Loucy (cell line): Measurements from ENCODE around the gene SPOCK1.

Experiments used
- H2AFZ ChIP-seq: fragments of 200-600 bp; sonication (generic); 2 replicates; pipeline ENCODE4 v1.6.0; 2016; ENCODE audit warnings: antibody characterized with exemption, mild to moderate bottlenecking, low read length, moderate library complexity
- H3F3A ChIP-seq: fragments of 200-600 bp; 2 replicates; pipeline ENCODE4 v1.6.0; 2016; ENCODE audit warnings: antibody characterized with exemption, low read depth, mild to moderate bottlenecking
- H3K27me3 ChIP-seq: fragments of 200-600 bp; sonication (generic); 2 replicates; pipeline ENCODE4 v1.6.1; 2014; ENCODE audit warnings: low read length, mild to moderate bottlenecking; ENCODE audit not compliant: insufficient read depth, poor library complexity, severe bottlenecking
- H3K36me3 ChIP-seq: fragments of 200-600 bp; sonication (generic); 2 replicates; pipeline ENCODE4 v1.6.1; 2016; ENCODE audit warnings: low read length; ENCODE audit not compliant: insufficient read depth
- H3K4me1 ChIP-seq: fragments of 200-600 bp; sonication (generic); 2 replicates; pipeline ENCODE4 v1.5.1; 2014; ENCODE audit warnings: low read length, mild to moderate bottlenecking; ENCODE audit not compliant: insufficient read depth, poor library complexity, severe bottlenecking
- H3K4me2 ChIP-seq: fragments of 200-600 bp; sonication (generic); 2 replicates; pipeline ENCODE4 v1.6.0; 2014; ENCODE audit warnings: antibody characterized with exemption, low read length, low read depth, mild to moderate bottlenecking; ENCODE audit not compliant: poor library complexity, severe bottlenecking
- H3K4me3 ChIP-seq: fragments of 200-600 bp; sonication (generic); 2 replicates; pipeline ENCODE4 v1.5.1; 2014; ENCODE audit warnings: low read length, mild to moderate bottlenecking, mixed read lengths; ENCODE audit not compliant: poor library complexity, severe bottlenecking
- H3K79me2 ChIP-seq: fragments of 200-600 bp; sonication (generic); 2 replicates; pipeline ENCODE4 v1.6.1; 2014; ENCODE audit warnings: low read length; ENCODE audit not compliant: insufficient read depth
- H3K9ac ChIP-seq: fragments of 200-600 bp; sonication (generic); 2 replicates; pipeline ENCODE4 v1.6.0; 2014; ENCODE audit warnings: mild to moderate bottlenecking, low read depth, low read length, moderate library complexity; ENCODE audit not compliant: poor library complexity, severe bottlenecking
- H3K9me2 ChIP-seq: fragments of 200-600 bp; sonication (generic); replicated peaks from 2 replicates; pipeline ENCODE4 v1.6.1; 2016; ENCODE audit warnings: low read depth, low read length, mixed read lengths
- H3K9me3 ChIP-seq: fragments of 200-600 bp; sonication (generic); 2 replicates; pipeline ENCODE4 v1.6.1; 2014; ENCODE audit warnings: mild to moderate bottlenecking, antibody characterized with exemption, low read length, low read depth; ENCODE audit not compliant: insufficient read depth
- H4K20me1 ChIP-seq: fragments of 200-600 bp; sonication (generic); 2 replicates; pipeline ENCODE4 v1.6.0; 2014; ENCODE audit warnings: antibody characterized with exemption, low read length, mild to moderate bottlenecking; ENCODE audit not compliant: insufficient read depth, poor library complexity, severe bottlenecking
- EZH2phosphoT487 ChIP-seq: fragments of 200-600 bp; IDR thresholded peaks from 2 replicates; pipeline ENCODE4 v1.6.1; 2018; ENCODE audit warnings: antibody characterized with exemption, mild to moderate bottlenecking, moderate library complexity, borderline replicate concordance
- TF ChIP-seq, protein P1 (sequence below): fragments of 200-600 bp; sonication (generic); conservative IDR thresholded peaks from 2 replicates; pipeline ENCODE4 v1.5.1; 2014; ENCODE audit warnings: mild to moderate bottlenecking, antibody characterized with exemption, low read length

SPOCK1 gene

GRCh38 chr5:137186759-137187461, 312.2 kb downstream of the SPOCK1 start:
- Histone ChIP-seq H3K4me1 (no peaks in the 10 kb centered on the region), H3F3A (no peaks in the 10 kb centered on the region), H3K79me2 (no peaks in the 10 kb centered on the region), H4K20me1 (no peaks in the 10 kb centered on the region), H3K9me3 (no peaks in the 10 kb centered on the region), H3K4me2 (no peak overlapping the region), H2AFZ (no peak overlapping the region), H3K4me3 (no peak overlapping the region), H3K36me3 (no peaks in the 10 kb centered on the region), H3K27me3 (no peaks in the 10 kb centered on the region), H3K9ac (no peak overlapping the region), H3K9me2 (no peaks in the 10 kb centered on the region)
- TF ChIP-seq, protein P1, sequence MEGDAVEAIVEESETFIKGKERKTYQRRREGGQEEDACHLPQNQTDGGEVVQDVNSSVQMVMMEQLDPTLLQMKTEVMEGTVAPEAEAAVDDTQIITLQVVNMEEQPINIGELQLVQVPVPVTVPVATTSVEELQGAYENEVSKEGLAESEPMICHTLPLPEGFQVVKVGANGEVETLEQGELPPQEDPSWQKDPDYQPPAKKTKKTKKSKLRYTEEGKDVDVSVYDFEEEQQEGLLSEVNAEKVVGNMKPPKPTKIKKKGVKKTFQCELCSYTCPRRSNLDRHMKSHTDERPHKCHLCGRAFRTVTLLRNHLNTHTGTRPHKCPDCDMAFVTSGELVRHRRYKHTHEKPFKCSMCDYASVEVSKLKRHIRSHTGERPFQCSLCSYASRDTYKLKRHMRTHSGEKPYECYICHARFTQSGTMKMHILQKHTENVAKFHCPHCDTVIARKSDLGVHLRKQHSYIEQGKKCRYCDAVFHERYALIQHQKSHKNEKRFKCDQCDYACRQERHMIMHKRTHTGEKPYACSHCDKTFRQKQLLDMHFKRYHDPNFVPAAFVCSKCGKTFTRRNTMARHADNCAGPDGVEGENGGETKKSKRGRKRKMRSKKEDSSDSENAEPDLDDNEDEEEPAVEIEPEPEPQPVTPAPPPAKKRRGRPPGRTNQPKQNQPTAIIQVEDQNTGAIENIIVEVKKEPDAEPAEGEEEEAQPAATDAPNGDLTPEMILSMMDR, result no peak

DNA sequence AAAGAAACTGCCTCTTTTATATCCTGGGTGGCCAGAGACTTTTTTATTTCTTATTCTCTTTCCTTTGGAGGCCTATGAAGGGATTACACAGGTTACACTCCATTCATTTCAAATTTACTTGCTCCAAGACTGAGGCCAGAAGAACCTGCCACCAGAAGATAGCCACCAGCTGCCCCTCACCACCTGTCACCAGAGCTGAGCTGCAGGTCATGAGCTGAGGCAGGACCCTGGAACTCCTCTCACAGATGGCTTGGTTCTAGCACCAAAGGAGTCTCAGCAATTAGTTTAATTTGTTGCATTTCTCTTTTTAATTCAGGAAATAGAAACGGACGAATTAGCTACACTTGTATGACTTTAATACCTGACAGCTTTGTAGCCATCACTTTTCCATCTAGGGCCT, 313.9 kb downstream of the SPOCK1 start:
- Histone ChIP-seq H3K4me1 (no peaks in the 10 kb centered on the region), H3K36me3 (no peaks in the 10 kb centered on the region), H3K9me3 (no peaks in the 10 kb centered on the region), H3K4me3 (no peak overlapping the region), H3K79me2 (no peaks in the 10 kb centered on the region), H3K4me2 (no peak overlapping the region), H3F3A (no peaks in the 10 kb centered on the region), H3K9me2 (no peaks in the 10 kb centered on the region), H2AFZ (no peak overlapping the region), H3K9ac (no peak overlapping the region), H4K20me1 (no peaks in the 10 kb centered on the region), H3K27me3 (no peaks in the 10 kb centered on the region)
- TF ChIP-seq, protein P1, result no peak
- TF ChIP-seq EZH2phosphoT487, result no peak

- TF ChIP-seq EZH2phosphoT487, result no peak
- TF ChIP-seq, protein P1, result no peak
- H3K4me1 ChIP-seq, result no peaks in the 10 kb centered on the region
- H3K36me3 ChIP-seq, result no peaks in the 10 kb centered on the region
- H3K4me2 ChIP-seq, result no peak overlapping the region
- H2AFZ ChIP-seq, result no peak overlapping the region
- no peaks in the 10 kb centered on the region for H3K27me3 ChIP-seq
- H3K9ac ChIP-seq, result no peak overlapping the region
- H3K9me2 ChIP-seq, result no peaks in the 10 kb centered on the region
- H4K20me1 ChIP-seq, result no peaks in the 10 kb centered on the region
- no peak overlapping the region for H3K4me3 ChIP-seq
- no peaks in the 10 kb centered on the region for H3K9me3 ChIP-seq
- no peaks in the 10 kb centered on the region for H3K79me2 ChIP-seq
- no peaks in the 10 kb centered on the region for H3F3A ChIP-seq
These were observed 314.4 kb downstream of the SPOCK1 start for GRCh38 chr5:137184734-137185133.
